HepG2 (cell line): Measurements from ENCODE around the gene TTC31. TPM values are rescaled to one million over a fixed set of nuclear protein-coding genes. Genes with fewer than 3 reads are reported as not detected.

Experiments
- AGO2 ChIP-seq: fragments of 200-400 bp; formaldehyde crosslinking; optimal IDR thresholded peaks from 2 replicates; pipeline ENCODE3; 2017; ENCODE audit warnings: mild to moderate bottlenecking, low read depth, low read length, moderate library complexity
- ARNT2 ChIP-seq: sonication (generic); formaldehyde crosslinking; IDR thresholded peaks from 2 replicates; pipeline ENCODE4 v1.8.0; 2022; ENCODE audit warnings: mild to moderate bottlenecking, low read depth, missing genetic modification reagents, moderate library complexity
- ASH2L ChIP-seq: fragments of 300-600, 200-600 bp; sonication (generic); IDR thresholded peaks from 2 replicates; pipeline ENCODE4 v1.7.0; 2017; ENCODE audit warnings: low read depth, mild to moderate bottlenecking, moderate library complexity, mixed read lengths, low read length; ENCODE audit not compliant: insufficient read length
- ATF7-NPFF ChIP-seq: sonication (generic); formaldehyde crosslinking; IDR thresholded peaks from 2 replicates; pipeline ENCODE4 v1.8.1; 2023; ENCODE audit warnings: mild to moderate bottlenecking, low read depth, missing genetic modification reagents, moderate library complexity
- GFI1 ChIP-seq: sonication (generic); formaldehyde crosslinking; IDR thresholded peaks from 2 replicates; pipeline ENCODE4 v1.5.0; 2020; ENCODE audit warnings: missing genetic modification reagents, mild to moderate bottlenecking, borderline replicate concordance
- HDAC2 ChIP-seq: sonication (generic); formaldehyde crosslinking; IDR thresholded peaks from 2 replicates; pipeline ENCODE4 v1.4.0; 2020; ENCODE audit warnings: missing genetic modification reagents
- HINFP ChIP-seq: sonication (generic); formaldehyde crosslinking; IDR thresholded peaks from 2 replicates; pipeline ENCODE4 v1.4.0; 2020; ENCODE audit warnings: low read depth, mild to moderate bottlenecking, missing genetic modification reagents
- HOXA5 ChIP-seq: sonication (generic); formaldehyde crosslinking; IDR thresholded peaks from 2 replicates; pipeline ENCODE4 v1.4.0; 2020; ENCODE audit warnings: missing genetic modification reagents
- PAXIP1 ChIP-seq: sonication (generic); formaldehyde crosslinking; conservative IDR thresholded peaks from 2 replicates; pipeline ENCODE4 v1.4.0; 2020; ENCODE audit warnings: mild to moderate bottlenecking, missing genetic modification reagents, moderate library complexity
- PLRG1 ChIP-seq: fragments of 450-650 bp; conservative IDR thresholded peaks from 2 replicates; pipeline ENCODE4 v1.6.1; 2016
- TBX2 ChIP-seq: sonication (generic); formaldehyde crosslinking; IDR thresholded peaks from 2 replicates; pipeline ENCODE4 v1.5.0; 2020; ENCODE audit warnings: missing genetic modification reagents, mild to moderate bottlenecking, borderline replicate concordance
- ZBTB1 ChIP-seq: sonication (generic); formaldehyde crosslinking; IDR thresholded peaks from 2 replicates; pipeline ENCODE4 v1.4.0; 2020; ENCODE audit warnings: missing genetic modification reagents, borderline replicate concordance
- ZBTB20 ChIP-seq: sonication (generic); formaldehyde crosslinking; IDR thresholded peaks from 2 replicates; pipeline ENCODE4 v1.8.1; 2023; ENCODE audit warnings: missing genetic modification reagents, low read depth, mild to moderate bottlenecking, borderline replicate concordance
- ZFY ChIP-seq: sonication (generic); formaldehyde crosslinking; IDR thresholded peaks from 2 replicates; pipeline ENCODE4 v1.4.0; 2020; ENCODE audit warnings: missing genetic modification reagents
- ZKSCAN5 ChIP-seq: sonication (generic); formaldehyde crosslinking; IDR thresholded peaks from 2 replicates; pipeline ENCODE4 v1.5.1; 2020; ENCODE audit warnings: mild to moderate bottlenecking, missing genetic modification reagents
- ZNF292 ChIP-seq: sonication (generic); formaldehyde crosslinking; IDR thresholded peaks from 2 replicates; pipeline ENCODE4 v1.8.1; 2022; ENCODE audit warnings: mild to moderate bottlenecking, low read depth, missing genetic modification reagents, borderline replicate concordance
- ZNF343 ChIP-seq: sonication (generic); formaldehyde crosslinking; IDR thresholded peaks from 2 replicates; pipeline ENCODE4 v1.4.0; 2020; ENCODE audit warnings: mild to moderate bottlenecking, missing genetic modification reagents
- ZNF354B ChIP-seq: sonication (generic); formaldehyde crosslinking; IDR thresholded peaks from 2 replicates; pipeline ENCODE4 v1.8.0; 2022; ENCODE audit warnings: mild to moderate bottlenecking, missing genetic modification reagents
- ZNF501 ChIP-seq: sonication (generic); formaldehyde crosslinking; IDR thresholded peaks from 2 replicates; pipeline ENCODE4 v1.5.1; 2020; ENCODE audit warnings: mild to moderate bottlenecking, moderate library complexity, missing genetic modification reagents
- ZNF678 ChIP-seq: sonication (generic); formaldehyde crosslinking; IDR thresholded peaks from 2 replicates; pipeline ENCODE4 v1.4.0; 2020; ENCODE audit warnings: mild to moderate bottlenecking, missing genetic modification reagents
- ZNF746 ChIP-seq: sonication (generic); formaldehyde crosslinking; IDR thresholded peaks from 2 replicates; pipeline ENCODE4 v1.8.0; 2022; ENCODE audit warnings: mild to moderate bottlenecking, missing genetic modification reagents
- ZNF761 ChIP-seq: sonication (generic); formaldehyde crosslinking; conservative IDR thresholded peaks from 2 replicates; pipeline ENCODE4 v1.4.0; 2020; ENCODE audit warnings: mild to moderate bottlenecking, missing genetic modification reagents
- polyA plus RNA-seq, 8 experiments: library from polyadenylated mRNA; depleted of rRNA in 3 of 8; stranded (reverse) in 7 of 8; unstranded in 1 of 8; fragments of >200 nt; fragmentation: Illumina TruSeq in 4 of 8; extraction: Trizol in 4 of 8; gene quantifications; 2 replicates each; pipeline versions ENCODE4 v1.2.1 to v1.2.3, GENCODE V29; 2011 to 2016; ENCODE audit warnings: low read depth in 4 of 8, missing spikeins in 1 of 8, mixed read lengths in 1 of 8; ENCODE audit not compliant: insufficient read depth in 1 of 8
- total RNA-seq, 5 experiments: library from RNA; depleted of rRNA; stranded (reverse); fragments of >200 nt; fragmentation: Illumina TruSeq; extraction: Trizol; gene quantifications; 2 replicates each; pipeline ENCODE4 v1.2.3, GENCODE V29; 2016; ENCODE audit warnings: low read depth in 1 of 5

The TTC31 gene
- total and polyA plus RNA-seq, 2 of the 13 experiments (the other 11 are each of a cell fraction or from before 2014, with no cell fraction given), result 28.3 to 39.5 TPM

DNA sequence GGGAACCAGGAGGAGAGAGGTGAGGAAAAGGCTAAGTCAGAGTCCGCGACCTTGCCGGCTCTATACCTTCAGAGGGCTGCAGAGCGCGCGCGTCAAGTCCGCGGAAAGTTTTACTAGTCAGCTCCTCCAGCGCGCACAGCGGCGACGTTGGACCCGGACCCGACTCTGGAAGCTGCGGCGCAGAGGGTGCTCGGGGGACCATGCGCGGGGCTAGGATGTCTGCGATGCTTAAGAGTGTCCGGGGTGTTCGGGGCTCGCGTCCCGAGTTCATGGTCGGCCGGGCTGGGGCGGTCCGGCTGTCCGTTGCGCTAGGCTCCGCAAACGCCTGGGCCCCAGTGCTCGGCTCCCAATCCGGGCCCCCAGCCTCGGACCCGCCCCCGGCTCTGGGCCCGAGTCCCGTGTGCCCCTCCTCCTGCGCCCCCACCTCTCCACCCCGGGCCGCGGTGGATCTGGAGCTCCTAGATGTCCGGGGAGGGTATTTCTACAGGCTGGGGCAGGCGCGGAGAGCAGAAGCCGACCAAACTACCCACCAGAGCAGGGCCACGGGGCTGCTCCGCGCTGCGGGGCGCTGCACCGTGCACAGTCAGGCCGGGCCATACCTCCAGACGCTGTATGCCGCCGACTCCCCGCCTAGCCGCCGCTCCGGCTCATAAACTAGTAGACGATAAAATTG is 16.5 kb downstream of the TTC31 start, which contains the start of gene LBX2 (continued):
- TF ChIP-seq HINFP (CRISPR knock-in tag) (no peak), ZNF343 (CRISPR knock-in tag) (0 out of 2 replicates have a peak, but pooled peaks have one; percentile 27), ZKSCAN5 (no peak), TBX2 (peak; percentile 61; the same call in 1 of the 2 replicates), ZNF354B (CRISPR knock-in tag) (no peak), AGO2 (peak; percentile 92), ASH2L (no peak), HDAC2 (CRISPR knock-in tag) (no peak), HOXA5 (peak; percentile 48; the same call in 1 of the 2 replicates), ZNF292 (peak; percentile 47), ZNF761 (CRISPR knock-in tag) (0 out of 2 replicates have a peak, but pooled peaks have one; percentile 53), ARNT2 (CRISPR knock-in tag) (peak; percentile 25; the same call in 1 of the 2 replicates), PLRG1 (no peak), ZNF678 (no peak), ATF7-NPFF (CRISPR knock-in tag) (no peak), ZNF501 (CRISPR knock-in tag) (no peak), ZNF746 (CRISPR knock-in tag) (peak; percentile 25; the same call in 1 of the 2 replicates), GFI1 (CRISPR knock-in tag) (peak; percentile 43; the same call in 1 of the 2 replicates), ZBTB1 (no peak), PAXIP1 (CRISPR knock-in tag) (0 out of 2 replicates have a peak, but pooled peaks have one; percentile 20), ZBTB20 (CRISPR knock-in tag) (0 out of 2 replicates have a peak, but pooled peaks have one; percentile 44), ZFY (CRISPR knock-in tag) (peak; percentile 67)
